ENCODE data around the gene SPDYE16.
"Not testable (repeated sequence)": the region's sequence is repeated elsewhere in the genome, so short reads cannot be mapped to it uniquely, and the experiment has no call there.

Gene SPDYE16

GRCh38 chr7:76549025-76549854, 6.1 kb upstream of the SPDYE16 start:
- peak; percentile 75 for DNase-seq

DNA sequence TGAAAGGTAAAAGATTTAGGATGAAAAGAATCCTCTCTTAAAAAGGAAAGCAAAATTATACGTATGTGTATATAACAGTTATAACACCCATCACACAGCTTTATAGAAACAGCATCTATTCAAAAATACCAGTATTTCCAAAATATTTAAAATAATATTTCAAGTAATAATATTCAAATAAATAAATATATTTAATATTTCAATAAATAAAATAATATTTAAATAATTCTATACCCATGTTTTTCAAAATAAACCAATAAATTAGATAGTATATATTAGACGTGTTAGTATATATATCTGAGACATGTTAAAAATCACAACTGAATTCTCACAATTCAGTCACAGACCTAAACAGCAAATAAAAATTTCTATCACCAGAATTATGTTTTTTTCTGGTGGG, 11.5 kb downstream of the SPDYE16 start:
- DNase-seq: not testable (repeated sequence)

- DNase-seq: not testable (repeated sequence)
These were observed 16.9 kb downstream of the SPDYE16 start for GRCh38 chr7:76526183-76526582.

- DNase-seq: not testable (repeated sequence)
These were observed 26.2 kb downstream of the SPDYE16 start for GRCh38 chr7:76516932-76517331.

DNA sequence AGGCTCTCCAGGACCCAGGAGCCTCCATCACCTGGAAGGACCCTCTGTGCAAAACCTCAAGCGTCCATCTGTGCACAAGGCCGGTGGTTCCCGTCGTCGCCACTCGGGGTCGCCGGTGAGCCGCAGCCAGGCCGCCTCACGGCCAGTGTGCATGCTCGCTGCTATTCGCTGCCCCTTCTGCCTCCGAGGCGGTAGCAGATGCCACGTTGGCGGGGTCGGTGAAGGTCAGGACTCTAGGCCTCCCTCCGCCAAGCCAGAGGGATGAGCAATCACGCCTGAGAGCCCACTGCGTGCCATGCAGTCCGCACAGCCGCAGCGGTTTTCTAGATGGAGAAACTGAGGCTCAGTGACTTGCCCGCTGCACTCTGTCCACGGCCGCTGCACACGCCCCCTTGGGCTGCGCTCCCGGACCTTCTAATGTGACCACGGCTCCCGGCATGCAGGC, 27.1 kb downstream of the SPDYE16 start:
- DNase-seq: no peak

DNA sequence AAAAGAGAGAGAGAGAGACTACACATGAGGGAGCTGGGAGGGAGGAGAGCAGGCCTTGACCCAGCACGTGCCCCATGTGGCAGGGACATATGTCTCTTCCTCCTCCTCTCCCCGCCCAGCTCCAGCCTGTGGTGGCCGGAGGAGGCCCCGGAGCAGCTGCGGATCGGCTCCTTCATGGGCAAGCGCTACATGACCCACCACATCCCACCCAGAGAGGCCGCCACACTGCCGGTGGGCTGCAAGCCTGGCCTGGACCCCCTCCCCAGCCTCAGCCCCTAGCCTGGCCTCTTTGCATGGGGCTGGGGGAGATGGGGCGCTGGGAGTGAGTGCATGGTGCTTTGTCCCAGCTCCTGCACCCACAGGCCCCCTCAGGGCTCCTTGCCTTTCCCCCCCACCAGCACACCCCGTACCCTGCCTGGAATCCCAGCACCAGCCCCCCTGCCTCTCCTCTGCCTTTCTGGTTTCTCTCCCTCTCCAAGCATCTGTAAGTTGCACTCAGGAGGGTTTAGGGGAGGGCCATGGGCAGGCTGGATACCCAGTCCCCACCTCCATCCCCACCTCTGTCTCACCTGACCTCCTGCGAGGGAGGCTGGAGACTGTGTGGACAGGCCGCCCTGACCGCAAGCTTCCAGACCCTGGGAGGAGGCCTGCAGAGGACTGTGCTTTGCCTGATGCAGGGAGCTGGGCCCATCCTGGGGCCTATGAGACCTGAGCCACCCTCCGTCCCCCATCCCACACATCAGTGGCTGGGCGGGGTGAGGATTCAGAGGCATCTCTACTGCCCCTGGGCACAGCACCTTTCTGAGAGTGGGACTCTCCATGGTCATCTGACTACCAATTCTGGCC, 27.9 kb downstream of the SPDYE16 start:
- no peak for DNase-seq

- no peak for DNase-seq
These were observed 29.0 kb downstream of the SPDYE16 start for GRCh38 chr7:76513817-76514799.

- DNase-seq: no peak
These were observed 29.9 kb downstream of the SPDYE16 start for GRCh38 chr7:76512941-76513816.

- not testable (repeated sequence) for DNase-seq
These were observed 30.9 kb downstream of the SPDYE16 start for GRCh38 chr7:76511911-76512885.

GRCh38 chr7:76511200-76511910, 31.7 kb downstream of the SPDYE16 start:
- not testable (repeated sequence) for DNase-seq

- no peak for DNase-seq
These were observed 32.9 kb downstream of the SPDYE16 start, which contains the start of gene UPK3B for GRCh38 chr7:76509931-76510877. UPK3B (plus strand) TSS chr7:76510552; CDS start chr7:76510653, 101 bp downstream.

- DNase-seq: no peak
These were observed 35.2 kb downstream of the SPDYE16 start for GRCh38 chr7:76507723-76508406.

GRCh38 chr7:76506643-76507042, 36.5 kb downstream of the SPDYE16 start:
- DNase-seq: not testable (repeated sequence)

DNA sequence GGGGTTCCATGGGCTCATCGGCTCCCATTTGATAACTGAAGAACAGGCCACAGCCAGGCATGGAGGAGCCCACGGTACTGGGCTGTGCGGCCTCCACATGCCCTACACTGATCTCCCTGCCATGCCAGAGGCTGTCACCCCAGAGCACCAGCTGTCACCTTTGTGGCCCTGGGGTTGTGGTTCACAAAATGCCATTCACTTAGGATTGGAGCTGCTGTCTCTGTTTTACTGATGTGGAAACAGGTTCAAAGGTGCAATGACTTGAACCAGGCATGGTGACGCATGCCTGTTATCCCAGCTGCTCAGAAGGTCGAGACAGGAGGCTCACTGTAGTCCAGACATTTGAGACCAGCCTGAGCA, 37.0 kb downstream of the SPDYE16 start:
- DNase-seq: no peak

DNA sequence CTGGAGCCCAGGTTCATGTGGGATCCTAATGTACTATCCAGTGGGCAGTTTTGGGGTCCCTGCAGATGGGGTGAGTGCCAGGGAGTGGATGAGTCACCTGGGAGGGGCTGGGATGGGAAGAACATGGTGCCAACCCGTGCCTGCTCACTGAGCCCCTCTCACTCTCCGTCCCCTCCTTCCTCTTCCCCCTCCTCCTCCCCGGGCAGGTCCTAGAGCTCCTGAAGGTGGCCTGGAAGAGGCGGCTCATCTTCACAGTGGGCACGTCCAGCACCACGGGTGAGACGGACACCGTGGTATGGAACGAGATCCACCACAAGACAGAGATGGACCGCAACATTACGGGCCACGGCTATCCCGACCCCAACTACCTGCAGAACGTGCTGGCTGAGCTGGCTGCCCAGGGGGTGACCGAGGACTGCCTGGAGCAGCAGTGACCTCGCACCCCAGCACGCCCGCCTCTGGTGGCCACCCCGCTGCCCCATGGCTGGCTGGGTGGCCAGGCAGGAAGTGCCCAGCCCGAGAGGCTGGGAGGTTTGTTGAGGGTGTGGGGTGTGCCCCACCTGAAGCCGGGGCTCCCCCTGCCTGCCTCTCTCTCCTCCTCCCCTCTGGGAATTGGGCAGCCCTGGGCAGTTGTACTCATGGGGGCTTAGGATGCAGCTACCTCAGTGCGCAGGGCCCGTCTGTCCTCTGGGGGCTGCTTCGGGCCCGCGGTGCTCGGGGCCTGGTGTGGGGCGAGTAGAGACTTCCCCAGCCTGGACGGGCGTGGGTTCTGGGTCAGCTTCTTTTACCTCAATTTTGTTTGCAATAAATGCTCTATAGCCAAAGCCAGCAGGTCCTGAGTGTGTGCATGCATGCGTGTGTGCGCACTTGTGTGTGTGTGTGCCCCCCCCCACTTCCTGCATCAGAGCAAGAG, 37.7 kb downstream of the SPDYE16 start:
- DNase-seq: no peak

DNA sequence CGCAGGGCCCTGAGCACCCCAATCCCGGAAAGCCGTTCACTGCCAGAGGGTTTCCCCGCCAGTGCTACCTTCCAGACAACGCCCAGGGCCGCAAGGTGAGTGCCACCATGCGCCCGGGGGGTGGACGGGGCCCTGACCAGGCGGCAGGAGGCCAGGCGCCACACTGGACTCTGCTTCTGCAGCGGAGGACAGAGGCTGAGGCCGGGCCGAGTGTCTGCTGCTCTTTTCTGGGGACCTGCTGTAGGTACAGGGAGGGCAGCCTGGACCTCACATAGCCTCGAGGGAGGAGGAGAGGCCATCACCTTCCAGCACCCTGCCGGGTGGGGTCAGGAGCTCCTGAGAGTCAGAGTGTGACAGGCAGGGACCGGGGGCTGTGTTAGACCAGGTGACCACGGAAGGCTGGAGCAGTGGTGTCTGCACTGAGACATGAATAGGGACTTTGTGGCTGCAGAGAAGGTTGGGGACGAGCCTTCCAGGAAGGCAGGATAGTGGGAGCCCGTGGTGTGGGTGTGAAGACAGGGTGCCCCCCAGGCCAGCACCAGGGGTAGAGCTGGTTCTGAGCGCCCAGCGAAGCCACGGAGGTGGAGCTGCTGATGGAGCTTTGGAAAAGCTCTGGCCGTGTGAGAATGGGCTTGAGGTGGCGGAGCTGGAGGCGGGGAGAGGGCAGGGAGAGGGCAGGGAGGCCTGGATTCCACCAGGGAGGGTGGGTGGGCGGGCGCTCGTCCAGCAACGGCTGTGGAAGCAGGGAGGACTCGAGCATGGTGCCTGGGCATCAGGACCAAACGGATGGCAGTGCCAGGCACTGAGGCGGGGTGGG, 38.5 kb downstream of the SPDYE16 start:
- not testable (repeated sequence) for DNase-seq
